AG08395 (cell line): ENCODE measurements around the gene CALN1.
"Not testable (repeated sequence)": the region's sequence is repeated elsewhere in the genome, so short reads cannot be mapped to it uniquely, and the experiment has no call there.

Experiments used
- DNase-seq: peaks from one replicate; pipeline ENCODE4 v3.0.0; 2012; ENCODE audit warnings: mixed read lengths, low spot score

CALN1 gene

DNA sequence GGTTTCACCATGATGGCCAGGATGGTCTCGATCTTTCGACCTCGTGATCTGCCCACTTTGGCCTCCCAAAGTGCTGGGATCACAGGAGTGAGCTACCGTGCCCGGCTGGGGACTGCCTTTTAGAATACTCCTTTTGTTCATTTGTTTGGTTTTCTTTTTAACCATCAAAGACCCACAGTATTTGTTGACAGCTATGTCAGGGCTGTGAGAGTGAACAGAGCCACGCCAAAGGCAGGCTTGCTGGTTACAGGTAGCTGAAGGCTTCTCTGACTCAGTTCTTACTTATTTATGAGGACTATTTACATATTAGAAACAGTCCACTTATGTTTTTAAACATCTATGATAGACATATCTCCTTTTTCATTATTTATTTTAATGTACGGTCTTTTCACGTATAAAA lies 544.5 kb downstream of the CALN1 start:
- DNase-seq, result no peak

DNA sequence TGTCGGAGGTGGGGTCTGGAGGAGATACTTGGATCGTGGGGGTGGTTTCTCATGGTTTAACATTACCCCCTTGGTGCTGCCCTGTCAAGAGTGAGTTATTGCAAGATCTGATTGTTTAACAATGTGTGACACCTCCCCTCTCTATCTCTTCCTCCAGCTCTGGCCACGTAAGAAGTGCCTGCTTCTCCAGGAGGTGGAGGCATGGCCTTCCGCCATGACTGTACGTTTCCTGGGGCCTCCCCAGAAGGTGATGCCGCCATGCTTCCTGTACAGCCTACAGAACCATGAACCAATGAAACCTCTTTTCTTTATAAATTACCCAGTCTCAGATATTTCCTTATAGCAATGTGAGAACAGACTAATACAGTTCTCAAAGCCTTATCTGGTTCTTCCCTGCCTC lies 547.0 kb downstream of the CALN1 start:
- DNase-seq, result no peak

DNA sequence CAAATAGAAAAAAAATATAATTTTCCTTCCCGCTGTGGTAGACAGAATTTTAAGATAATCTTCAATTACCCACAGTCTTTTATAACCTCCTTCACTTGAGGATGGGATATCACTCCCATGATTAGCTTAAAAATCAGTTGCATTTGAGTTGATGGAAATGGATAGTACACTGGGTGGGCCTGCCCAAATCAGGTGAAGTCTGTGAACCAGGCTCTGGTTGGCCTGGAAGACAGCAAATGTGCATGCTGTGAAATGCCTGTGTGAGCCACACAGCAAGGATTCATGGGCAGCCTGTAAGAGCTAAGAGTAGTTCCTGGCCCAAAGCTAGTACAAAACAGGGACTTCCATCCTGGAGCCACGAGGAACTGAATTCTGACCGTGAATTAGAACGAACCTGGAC lies 548.0 kb downstream of the CALN1 start:
- no peak for DNase-seq

GRCh38 chr7:71860572-71860971 lies 551.6 kb downstream of the CALN1 start:
- DNase-seq, result no peak

DNA sequence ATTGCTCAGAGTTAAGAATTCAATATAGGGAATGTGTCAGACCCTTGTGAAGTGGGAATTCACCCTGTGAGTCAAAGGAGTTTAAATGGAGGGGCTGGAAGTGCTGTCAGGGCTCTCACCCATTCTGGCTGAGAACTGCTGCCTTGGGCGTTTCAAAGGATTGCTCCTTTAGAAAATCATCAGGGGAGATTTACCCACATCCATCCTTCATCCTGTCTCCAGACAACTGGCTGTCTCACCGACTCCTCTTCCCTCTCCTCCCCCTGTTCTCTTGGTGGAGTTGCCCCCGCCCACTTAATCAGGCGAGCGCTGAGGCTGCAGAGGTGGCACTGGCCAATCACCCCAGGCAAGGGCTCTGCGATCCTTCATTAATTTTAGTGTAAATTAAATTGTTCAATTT lies 554.8 kb downstream of the CALN1 start:
- DNase-seq, result no peak

GRCh38 chr7:71854546-71855397 lies 557.4 kb downstream of the CALN1 start:
- DNase-seq, result no peak

- DNase-seq, result no peak
Observed at GRCh38 chr7:71851776-71852498, 560.2 kb downstream of the CALN1 start.

DNA sequence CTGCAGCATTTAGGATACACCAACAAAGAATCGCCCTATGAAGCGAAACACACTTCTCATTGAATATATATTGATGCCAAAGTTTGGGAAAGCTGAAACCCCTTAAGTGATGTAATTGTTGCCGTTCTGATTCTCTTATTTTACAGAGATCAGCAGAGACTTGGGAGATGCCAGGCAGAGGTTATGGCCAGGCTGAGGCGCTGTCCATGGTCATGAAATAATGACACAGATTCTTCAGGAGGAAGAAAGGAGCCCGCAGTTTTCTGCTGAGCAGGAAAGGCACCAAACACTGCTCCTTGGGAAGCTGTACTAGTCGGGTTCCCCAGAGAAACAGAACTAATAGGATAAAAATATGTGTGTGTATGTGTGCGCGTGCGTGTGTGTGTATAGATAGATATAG lies 566.0 kb downstream of the CALN1 start:
- DNase-seq, result no peak

GRCh38 chr7:71843676-71844075 lies 568.5 kb downstream of the CALN1 start:
- DNase-seq, result no peak

- DNase-seq, result no peak
Observed at GRCh38 chr7:71842786-71843185, 569.4 kb downstream of the CALN1 start.

GRCh38 chr7:71842381-71842780 lies 569.8 kb downstream of the CALN1 start:
- no peak for DNase-seq

GRCh38 chr7:71835056-71835455 lies 577.1 kb downstream of the CALN1 start:
- DNase-seq, result no peak

DNA sequence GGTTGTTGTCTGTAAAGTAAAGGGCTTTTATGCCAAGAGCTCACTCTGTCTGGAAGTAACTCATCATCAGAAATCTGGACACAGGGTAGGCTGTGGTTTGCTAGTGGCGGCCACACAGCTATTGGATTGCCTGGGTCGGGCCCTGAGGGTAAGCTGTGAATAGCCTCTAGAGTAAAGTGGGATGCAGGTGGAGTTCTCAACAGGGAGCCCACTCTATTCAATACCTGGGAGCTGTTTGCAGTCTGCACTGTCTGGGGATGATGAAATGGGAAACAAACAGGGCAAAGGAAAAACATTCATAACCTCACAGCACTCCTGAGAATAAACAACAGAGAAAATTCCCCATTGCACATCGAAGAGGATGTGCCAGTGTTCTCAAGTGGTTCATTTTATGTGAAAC lies 582.6 kb downstream of the CALN1 start:
- no peak for DNase-seq

- DNase-seq, result no peak
Observed at GRCh38 chr7:71828361-71828760, 583.8 kb downstream of the CALN1 start.

- DNase-seq, result no peak
Observed at GRCh38 chr7:71826141-71826540, 586.0 kb downstream of the CALN1 start.

GRCh38 chr7:71824006-71824760 lies 588.0 kb downstream of the CALN1 start:
- DNase-seq, result peak; percentile 30

DNA sequence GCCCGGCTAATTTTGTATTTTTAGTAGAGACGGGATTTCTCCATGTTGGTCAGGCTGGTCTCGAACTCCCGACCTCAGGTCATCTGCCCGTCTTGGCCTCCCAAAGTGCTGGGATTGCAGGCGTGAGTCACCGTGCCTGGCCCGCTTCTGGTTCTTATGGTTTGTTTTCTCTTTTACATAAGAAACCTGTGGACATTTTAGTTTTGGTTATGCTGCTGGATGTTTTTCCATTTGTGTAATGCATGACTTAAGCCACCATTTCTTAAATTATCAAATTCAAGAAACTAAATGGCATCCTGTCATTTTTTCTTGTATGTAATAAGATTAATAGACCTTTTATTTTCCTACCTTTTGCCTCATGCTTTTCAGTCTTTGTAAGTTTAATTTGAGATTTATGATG lies 589.7 kb downstream of the CALN1 start:
- DNase-seq, result not testable (repeated sequence)

- DNase-seq, result no peak
Observed at GRCh38 chr7:71817916-71818315, 594.2 kb downstream of the CALN1 start.

DNA sequence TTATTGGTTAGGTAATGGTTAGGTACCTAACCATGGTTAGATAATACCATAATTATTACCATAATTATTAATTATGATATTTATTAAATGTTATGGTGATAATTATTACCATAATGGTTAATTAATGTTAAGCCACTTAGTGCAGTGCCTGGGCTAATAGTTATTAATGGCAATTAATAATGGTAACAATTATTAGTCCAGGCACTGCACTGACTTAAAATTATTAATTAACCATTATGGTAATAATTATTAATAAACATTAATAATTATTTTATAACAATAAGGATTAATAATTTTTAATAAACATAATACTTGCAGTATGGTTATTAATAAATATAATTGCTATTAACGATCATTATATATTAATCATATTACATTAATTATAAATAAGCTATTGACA lies 604.0 kb downstream of the CALN1 start:
- no peak for DNase-seq

DNA sequence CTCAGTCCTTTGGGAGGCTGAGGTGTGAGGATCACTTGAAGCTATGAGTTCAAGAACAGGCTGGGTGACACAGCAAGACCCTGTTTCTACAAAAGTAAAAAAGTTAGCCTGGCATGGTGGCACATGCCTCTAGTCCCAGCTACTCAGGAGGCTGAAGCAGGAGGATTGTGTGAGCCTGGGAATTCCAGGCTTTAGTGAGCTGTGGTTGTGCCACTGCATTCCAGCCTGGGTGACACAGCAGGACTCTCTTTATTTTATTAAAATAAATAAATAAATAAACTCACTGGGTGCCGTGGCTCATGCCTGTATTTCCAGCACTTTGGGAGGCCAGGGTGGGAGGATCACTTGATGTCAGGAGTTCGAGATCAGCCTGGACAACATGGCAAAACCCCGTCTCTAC lies 607.9 kb downstream of the CALN1 start:
- DNase-seq, result no peak

DNA sequence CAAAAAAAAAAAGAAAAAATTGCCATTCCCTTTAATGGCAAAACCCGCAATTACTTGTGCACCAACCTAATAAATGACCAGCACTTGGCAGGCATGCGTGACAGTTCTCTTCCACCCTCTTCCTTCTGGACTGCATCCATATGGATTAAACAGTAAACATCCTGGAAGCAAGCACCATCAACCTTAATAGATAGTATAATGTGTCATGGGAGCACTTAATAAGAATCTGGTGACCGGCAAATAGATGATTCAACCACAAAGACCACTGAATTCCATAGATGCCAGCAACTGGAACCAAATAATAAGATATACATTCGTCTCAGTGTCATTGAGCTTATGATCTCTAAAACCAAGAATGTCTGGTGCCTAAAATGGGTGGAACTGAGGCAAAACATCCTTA lies 610.2 kb downstream of the CALN1 start:
- DNase-seq, result no peak

DNA sequence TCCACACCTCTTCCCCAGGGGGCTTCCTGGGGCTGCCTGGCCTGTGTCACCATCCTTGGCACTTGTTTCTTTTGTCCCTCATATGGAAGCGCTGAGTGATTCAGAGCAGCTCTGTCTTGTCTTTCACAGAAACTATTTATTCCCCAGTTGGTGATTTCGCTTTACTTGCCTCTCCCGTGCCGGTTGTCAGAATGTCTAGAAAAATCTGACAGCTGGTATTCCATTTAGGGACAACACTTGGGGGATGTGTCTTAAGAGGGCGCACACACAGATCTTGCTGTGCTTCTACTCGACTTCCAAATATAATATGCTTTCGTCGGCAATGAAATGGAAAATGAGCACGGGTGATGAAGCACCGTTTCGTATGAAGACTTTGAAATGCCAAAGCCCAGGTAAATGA lies 611.8 kb downstream of the CALN1 start:
- DNase-seq, result no peak

GRCh38 chr7:71795410-71795809 lies 616.7 kb downstream of the CALN1 start:
- no peak for DNase-seq
